KMS-11 (cell line): ENCODE results near the gene ITGA2.

Experiments used
- H2AFZ ChIP-seq: fragments of 200-600 bp; sonication (generic); 2 replicates; pipeline ENCODE4 v1.6.1; 2016; ENCODE audit warnings: antibody characterized with exemption, mixed run types, low read depth
- H3K27ac ChIP-seq: fragments of 200-600 bp; sonication (generic); 2 replicates; pipeline ENCODE4 v1.6.1; 2016; ENCODE audit warnings: mild to moderate bottlenecking, mixed run types
- H3K27me3 ChIP-seq: fragments of 200-600 bp; sonication (generic); 2 replicates; pipeline ENCODE4 v1.6.1; 2017; ENCODE audit warnings: mild to moderate bottlenecking, low read depth, mixed run types, moderate library complexity; ENCODE audit not compliant: insufficient read depth
- H3K36me3 ChIP-seq: fragments of 200-600 bp; sonication (generic); 2 replicates; pipeline ENCODE4 v1.6.1; 2017; ENCODE audit warnings: mild to moderate bottlenecking, mixed run types; ENCODE audit not compliant: insufficient read depth
- H3K4me1 ChIP-seq: fragments of 200-600 bp; sonication (generic); 2 replicates; pipeline ENCODE4 v1.6.1; 2016; ENCODE audit warnings: mild to moderate bottlenecking, low read depth, mixed run types; ENCODE audit not compliant: poor library complexity, severe bottlenecking
- H3K4me2 ChIP-seq: fragments of 200-600 bp; sonication (generic); 2 replicates; pipeline ENCODE4 v1.7.0; 2016; ENCODE audit warnings: mild to moderate bottlenecking, mixed run types
- H3K4me3 ChIP-seq: fragments of 200-600 bp; sonication (generic); IDR thresholded peaks from 2 replicates; pipeline ENCODE4 v1.6.1; 2017; ENCODE audit warnings: low read depth, low read length, mixed read lengths; ENCODE audit not compliant: insufficient read depth
- H3K79me2 ChIP-seq: fragments of 200-600 bp; sonication (generic); 2 replicates; pipeline ENCODE4 v1.6.1; 2016; ENCODE audit warnings: low read depth, mixed run types; ENCODE audit not compliant: insufficient read depth
- H3K9ac ChIP-seq: fragments of 200-600 bp; sonication (generic); 2 replicates; pipeline ENCODE4 v1.6.1; 2016; ENCODE audit warnings: mild to moderate bottlenecking, mixed run types
- H4K20me1 ChIP-seq: fragments of 200-600 bp; sonication (generic); 2 replicates; pipeline ENCODE4 v1.6.1; 2016; ENCODE audit warnings: mild to moderate bottlenecking, mixed run types; ENCODE audit not compliant: insufficient read depth
- CTCF ChIP-seq: fragments of 200-600 bp; sonication (generic); conservative IDR thresholded peaks from 2 replicates; pipeline ENCODE4 v1.6.1; 2017; ENCODE audit warnings: low read depth, mild to moderate bottlenecking, antibody characterized with exemption, low read length, moderate library complexity, mixed read lengths

Gene ITGA2

GRCh38 chr5:53024535-53024934, 35.4 kb downstream of the ITGA2 start:
- Histone ChIP-seq H2AFZ (no peak overlapping the region), H3K79me2 (no peaks in the 10 kb centered on the region), H3K4me3 (no peak overlapping the region), H4K20me1 (no peaks in the 10 kb centered on the region), H3K4me1 (peaks cover 17% of the 10 kb centered on the region), H3K27me3 (no peaks in the 10 kb centered on the region), H3K4me2 (peak overlapping the region; percentile 42), H3K27ac (no peak overlapping the region), H3K9ac (no peak overlapping the region), H3K36me3 (no peaks in the 10 kb centered on the region)
- no peak for TF ChIP-seq CTCF

- Histone ChIP-seq H3K79me2 (no peaks in the 10 kb centered on the region), H3K27ac (no peak overlapping the region), H3K27me3 (no peaks in the 10 kb centered on the region), H3K4me3 (no peak overlapping the region), H3K4me2 (no peak overlapping the region), H2AFZ (no peak overlapping the region), H4K20me1 (no peaks in the 10 kb centered on the region), H3K9ac (no peak overlapping the region), H3K4me1 (peaks cover 17% of the 10 kb centered on the region), H3K36me3 (no peaks in the 10 kb centered on the region)
- no peak for TF ChIP-seq CTCF
Observed at GRCh38 chr5:53025487-53025886, 36.3 kb downstream of the ITGA2 start.

GRCh38 chr5:53027913-53028312, 38.8 kb downstream of the ITGA2 start:
- H4K20me1 ChIP-seq = no peaks in the 10 kb centered on the region
- no peak overlapping the region for H3K27ac ChIP-seq
- no peaks in the 10 kb centered on the region for H3K79me2 ChIP-seq
- H3K9ac ChIP-seq = no peak overlapping the region
- no peak overlapping the region for H3K4me3 ChIP-seq
- no peak overlapping the region for H3K4me2 ChIP-seq
- no peak overlapping the region for H2AFZ ChIP-seq
- H3K36me3 ChIP-seq = no peaks in the 10 kb centered on the region
- no peak for TF ChIP-seq CTCF
- H3K27me3 ChIP-seq = no peaks in the 10 kb centered on the region
- peaks cover 17% of the 10 kb centered on the region for H3K4me1 ChIP-seq

GRCh38 chr5:53029608-53030007, 40.5 kb downstream of the ITGA2 start:
- H3K27ac ChIP-seq = no peak overlapping the region
- no peak overlapping the region for H3K4me2 ChIP-seq

More at GRCh38 chr5:53029608-53030007, 40.5 kb downstream of the ITGA2 start:
- Histone ChIP-seq H3K27me3 (no peaks in the 10 kb centered on the region), H3K4me1 (peaks cover 3% of the 10 kb centered on the region), H4K20me1 (no peaks in the 10 kb centered on the region), H2AFZ (no peak overlapping the region), H3K9ac (no peak overlapping the region), H3K4me3 (no peak overlapping the region), H3K36me3 (no peaks in the 10 kb centered on the region), H3K79me2 (no peaks in the 10 kb centered on the region)
- no peak for TF ChIP-seq CTCF
